RCC 7860 (cell line): Measurements from ENCODE around the gene GRID1.

Experiments
- DNase-seq: peaks from one replicate; pipeline ENCODE4 v3.0.0-alpha.2; 2015; ENCODE audit warnings: low spot score
- FAIRE-seq: peaks from 2 replicates; lab custom pipeline; 2012; peaks lifted over from hg19 to GRCh38; lab: Jason Lieb, UNC

The GRID1 gene

GRCh38 chr10:86371116-86371515 is 4.5 kb upstream of the GRID1 start:
- DNase-seq: no peak
- FAIRE-seq: no peak

- FAIRE-seq (no peak), DNase-seq (no peak)
These were observed 3.5 kb upstream of the GRID1 start for GRCh38 chr10:86370006-86370585.

- FAIRE-seq (no peak), DNase-seq (no peak)
These were observed 2.4 kb upstream of the GRID1 start for GRCh38 chr10:86368987-86369386.

DNA sequence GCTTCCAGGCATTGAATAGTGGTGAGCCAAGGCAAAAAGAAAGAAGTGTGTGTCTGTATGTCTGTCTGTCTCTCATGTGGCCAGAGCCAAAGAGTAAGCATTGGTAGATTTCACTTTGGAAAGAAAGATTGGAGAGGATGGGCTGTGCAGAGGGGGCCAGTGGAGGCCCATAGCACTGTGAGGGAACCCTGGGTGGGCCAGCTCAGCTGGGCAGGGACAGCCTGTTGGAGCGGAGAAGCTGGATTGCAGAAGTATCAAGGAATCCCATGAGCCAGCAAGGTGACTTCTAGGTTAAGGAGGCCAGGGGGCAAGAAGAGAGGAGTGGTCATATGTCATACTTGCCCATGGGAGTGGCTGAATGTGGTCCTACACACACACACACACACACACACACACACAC is 1.5 kb upstream of the GRID1 start:
- DNase-seq (no peak), FAIRE-seq (no peak)

GRCh38 chr10:86367152-86367951 is 757 bp upstream of the GRID1 start:
- DNase-seq: no peak

DNA sequence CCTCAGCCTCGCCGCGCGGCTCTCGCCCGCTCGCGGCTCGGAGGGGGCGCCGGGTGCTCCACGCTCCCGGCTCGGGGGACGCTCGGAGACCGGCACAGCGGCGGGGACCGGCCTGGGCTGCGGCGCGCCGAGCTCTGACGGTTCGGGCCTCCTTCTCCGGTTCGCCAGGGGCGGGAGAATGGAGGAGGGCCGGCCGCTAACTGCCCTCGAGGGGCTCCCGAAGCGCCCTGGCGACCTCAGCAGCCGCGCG is 232 bp upstream of the GRID1 start:
- no peak for DNase-seq
- FAIRE-seq: no peak

More at GRCh38 chr10:86367152-86367951, 757 bp upstream of the GRID1 start:
- no peak for FAIRE-seq

- FAIRE-seq: no peak
- DNase-seq: no peak
These were observed 1.1 kb downstream of the GRID1 start for GRCh38 chr10:86365346-86366032.

GRCh38 chr10:86364491-86365345 is 1.9 kb downstream of the GRID1 start:
- DNase-seq (no peak), FAIRE-seq (no peak)

- FAIRE-seq (no peak), DNase-seq (no peak)
These were observed 2.6 kb downstream of the GRID1 start for GRCh38 chr10:86363833-86364490.

- DNase-seq (no peak), FAIRE-seq (no peak)
These were observed 3.3 kb downstream of the GRID1 start for GRCh38 chr10:86363184-86363832.

DNA sequence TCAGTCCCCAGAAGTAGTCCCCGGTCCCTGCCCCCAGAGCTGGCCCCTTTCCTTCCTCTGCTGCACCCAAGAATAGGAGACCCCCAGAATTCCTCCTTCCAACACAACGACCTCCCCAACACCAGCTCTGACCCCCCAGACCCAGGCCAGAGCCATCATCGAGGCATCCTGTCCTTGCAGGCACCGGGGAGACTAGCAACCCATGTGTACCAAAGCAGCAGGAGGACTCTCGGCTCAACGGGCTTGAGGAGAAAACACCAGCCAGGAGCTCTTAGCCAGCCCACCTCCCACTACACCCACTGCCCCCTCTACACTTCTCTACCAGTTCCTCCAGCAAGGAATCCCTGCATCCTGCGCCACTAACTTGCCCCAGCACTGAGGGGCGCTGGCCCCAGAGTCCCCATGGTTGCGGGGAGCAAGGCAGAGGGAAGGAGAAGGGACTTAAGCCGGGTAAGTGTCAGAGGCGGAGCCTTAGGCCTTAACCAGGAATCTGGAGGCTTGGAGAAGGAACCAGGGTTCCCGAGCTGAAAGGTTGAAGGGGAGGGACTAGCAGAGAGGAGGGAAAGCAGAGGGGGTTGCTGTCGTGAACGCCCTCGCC is 3.9 kb downstream of the GRID1 start:
- no peak for FAIRE-seq
- no peak for DNase-seq

- DNase-seq (no peak), FAIRE-seq (no peak)
These were observed 4.5 kb downstream of the GRID1 start for GRCh38 chr10:86362129-86362527.

DNA sequence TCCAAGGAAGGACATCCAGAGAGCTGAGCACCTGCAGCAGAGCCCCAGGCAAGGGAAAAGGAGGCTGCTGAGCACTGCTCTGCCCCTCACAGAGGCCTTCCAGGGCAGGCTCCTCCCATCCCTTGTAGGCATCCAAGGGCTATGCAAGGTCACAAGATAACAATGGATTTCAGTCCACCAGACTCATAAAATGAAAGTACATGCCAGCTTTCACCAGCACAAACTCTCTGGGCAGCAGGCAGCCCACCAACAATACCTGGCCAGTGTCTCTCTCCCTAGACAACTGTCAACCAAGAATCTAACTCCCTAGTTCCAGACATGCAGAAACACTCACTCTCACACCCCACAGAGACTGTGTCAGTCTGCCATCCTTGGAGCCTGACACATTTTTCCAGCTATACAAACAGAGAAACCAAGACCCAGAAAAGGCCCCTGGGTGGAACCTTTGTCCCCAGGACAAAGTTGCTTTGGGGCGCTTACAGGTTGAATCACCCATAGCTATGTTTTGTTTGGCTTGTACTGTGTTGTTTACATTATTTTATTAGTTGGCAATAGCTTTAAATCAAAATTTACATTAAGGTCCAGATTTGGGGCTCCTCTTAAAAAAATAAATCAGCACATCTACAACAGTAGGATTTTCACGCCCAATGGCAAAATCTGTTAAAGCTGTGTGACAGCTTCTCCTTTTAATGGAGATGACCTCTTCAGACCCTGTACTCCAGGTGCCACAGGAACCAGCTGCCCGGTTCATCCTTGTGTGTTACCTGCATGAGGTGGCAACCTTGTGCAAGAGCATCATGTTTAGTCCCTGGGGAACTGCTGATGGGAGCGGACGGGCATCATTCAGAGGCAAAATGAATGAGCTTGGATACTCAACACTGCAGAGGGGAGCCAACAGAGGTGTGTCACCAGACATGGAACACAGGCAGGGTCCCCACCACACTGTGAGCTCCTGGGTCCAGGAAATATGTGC is 5.2 kb downstream of the GRID1 start:
- DNase-seq (no peak), FAIRE-seq (no peak)

DNA sequence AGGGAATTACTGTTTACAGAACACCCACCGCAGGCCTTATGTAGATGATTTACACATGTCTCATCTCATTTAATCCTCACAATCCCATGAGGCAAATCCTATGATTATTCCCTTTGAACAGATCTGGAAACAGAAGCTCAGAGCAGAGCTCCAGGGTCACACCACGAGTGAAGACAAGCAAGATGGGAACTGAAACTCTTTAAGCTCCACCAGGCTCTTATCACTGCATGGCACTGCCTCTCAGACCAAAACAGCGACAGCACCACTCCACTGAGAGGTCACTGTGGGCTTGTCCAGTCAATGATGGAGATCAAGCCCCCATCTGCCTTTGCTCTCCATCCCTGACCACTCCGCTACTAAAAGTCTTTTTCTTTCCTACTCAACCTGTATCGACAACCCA is 5.9 kb downstream of the GRID1 start:
- FAIRE-seq (no peak), DNase-seq (no peak)

- no peak for DNase-seq
- no peak for FAIRE-seq
These were observed 6.6 kb downstream of the GRID1 start for GRCh38 chr10:86359954-86360353.

DNA sequence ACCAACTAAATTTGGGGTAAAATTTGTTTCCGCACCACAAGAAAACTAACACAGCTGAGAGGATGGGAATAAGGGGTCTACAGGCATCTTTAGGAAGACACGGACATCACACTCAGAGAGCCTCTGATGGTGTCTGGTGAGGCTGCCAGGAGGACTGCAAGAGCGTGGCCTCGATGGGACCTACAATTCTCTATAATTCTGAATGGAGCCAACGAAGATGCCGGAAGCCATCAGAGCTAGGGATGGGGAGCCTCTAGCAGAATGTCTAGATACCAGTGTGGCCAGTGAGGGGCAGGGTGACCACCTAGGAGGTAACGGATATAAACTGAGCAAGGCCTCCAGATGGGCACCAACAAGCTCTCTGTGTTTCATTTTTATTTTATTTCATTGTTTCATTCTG is 7.5 kb downstream of the GRID1 start:
- DNase-seq (no peak), FAIRE-seq (no peak)

DNA sequence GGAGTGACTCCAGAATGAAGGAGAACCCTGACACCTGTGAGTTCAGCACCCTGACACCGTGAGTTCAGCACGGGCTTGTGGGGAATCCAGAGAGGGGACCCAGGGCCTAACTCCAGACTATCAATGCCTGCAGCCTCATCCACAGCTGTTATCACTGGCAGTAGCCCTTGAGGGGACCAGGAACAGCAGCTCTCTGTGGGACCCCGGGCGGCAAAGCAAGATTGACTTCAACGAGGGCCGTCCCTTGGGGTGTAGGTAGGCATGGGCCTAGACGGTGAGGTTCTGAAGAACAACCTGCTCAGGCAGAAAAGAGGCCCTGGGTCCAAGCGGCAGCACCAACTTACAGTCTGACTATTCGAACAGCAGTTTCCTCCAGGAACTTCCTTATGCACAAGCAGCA is 8.9 kb downstream of the GRID1 start:
- no peak for DNase-seq
- FAIRE-seq: no peak

DNA sequence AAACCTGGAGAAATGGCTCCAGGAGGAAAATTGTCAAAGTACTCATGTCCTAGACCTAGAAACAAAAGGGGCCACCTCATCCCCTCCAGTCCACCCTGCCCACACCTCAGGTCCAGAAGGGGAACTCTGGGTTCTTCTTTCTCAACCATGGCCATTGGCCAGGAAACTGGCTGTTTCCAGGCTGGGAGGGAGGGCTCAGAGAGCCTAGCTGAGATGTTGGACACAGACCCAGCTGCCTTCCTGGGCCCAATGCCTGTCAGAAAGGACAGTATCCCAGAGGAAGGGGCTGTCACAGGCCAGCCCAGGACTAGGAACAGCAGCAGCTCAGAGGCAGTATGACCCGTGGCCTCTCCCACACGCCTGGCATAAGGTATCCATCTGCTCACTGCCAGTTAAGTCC is 9.6 kb downstream of the GRID1 start:
- no peak for FAIRE-seq
- no peak for DNase-seq

- FAIRE-seq: no peak
- DNase-seq: no peak
These were observed 10.3 kb downstream of the GRID1 start for GRCh38 chr10:86356296-86356695.
